ENCODE measurements around the gene RBFA.

The RBFA gene

GRCh38 chr18:80076379-80076778 is 42.1 kb downstream of the RBFA start:
- DNase-seq, result no peak

- DNase-seq, result no peak
Observed at GRCh38 chr18:80077873-80078272, 43.6 kb downstream of the RBFA start.
